ENCODE measurements around the gene SNRPA1.

- no peak for TF ChIP-seq CTCF (IDR thresholded peaks at IDR 0.05)
- no peak for TF ChIP-seq POLR2A (IDR thresholded peaks at IDR 0.05)
- TF ChIP-seq POLR2AphosphoS5 (IDR thresholded peaks at IDR 0.05) = no peak
These were observed 10.8 kb upstream of the SNRPA1 start for GRCh38 chr15:101305820-101306255.

All from sigmoid colon (tissue), 4 donors.